Adipose tissue (tissue), 3 donors: Measurements from ENCODE around the gene ANKRD13D. TPM values are rescaled to one million over a fixed set of nuclear protein-coding genes. Genes with fewer than 3 reads are reported as not detected.

Source experiments
- H3K27ac ChIP-seq: one replicate; pipeline ENCODE4 v1.5.1; 2013; ENCODE audit warnings: low read depth, low read length
- WGBS, 3 donors: extraction: QIAGEN DNeasy Blood & Tissue Kit; methylation state at CpG; one replicate each; pipeline ENCODE4 v1.1.7; 2013; 5-methylcytosine and 5-hydroxymethylcytosine counted together
- polyA plus RNA-seq, 3 donors: library from polyadenylated mRNA; stranded (reverse); fragments of 200-250 nt; gene quantifications; one replicate each; pipeline ENCODE4 v1.2.3, GENCODE V29; 2013
- donor health status: healthy with polysubstance abuse.
- donor health status: Bipolar disorder and iron deficiency.
- donor health status: healthy.

The ANKRD13D gene
- polyA plus RNA-seq, 3 donors = 13.0 to 48.7 (median 23.5) TPM

DNA sequence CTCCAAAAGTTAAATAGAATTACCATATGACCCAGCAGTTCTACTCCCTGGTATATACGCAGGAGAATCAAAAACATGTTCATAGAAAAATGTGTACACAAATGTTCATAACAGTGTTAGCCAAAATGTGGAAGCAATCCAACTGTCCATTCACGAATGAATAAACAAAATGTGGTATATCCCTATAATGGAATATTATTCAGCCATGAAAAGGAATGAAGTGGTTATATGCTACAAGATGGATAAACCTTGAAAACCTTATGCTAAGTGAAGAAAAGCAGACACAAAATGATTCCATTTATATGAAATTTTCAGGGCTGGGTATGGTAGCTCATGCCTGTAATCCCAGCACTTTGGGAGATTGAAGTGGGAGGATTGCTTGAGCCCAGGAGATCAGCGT is 48.2 kb downstream of the ANKRD13D start:
- H3K27ac ChIP-seq = no peak overlapping the region
- 96 to 97% (median 96%) methylated on average over 3 of the region's 3 CpGs for WGBS, 3 donors

DNA sequence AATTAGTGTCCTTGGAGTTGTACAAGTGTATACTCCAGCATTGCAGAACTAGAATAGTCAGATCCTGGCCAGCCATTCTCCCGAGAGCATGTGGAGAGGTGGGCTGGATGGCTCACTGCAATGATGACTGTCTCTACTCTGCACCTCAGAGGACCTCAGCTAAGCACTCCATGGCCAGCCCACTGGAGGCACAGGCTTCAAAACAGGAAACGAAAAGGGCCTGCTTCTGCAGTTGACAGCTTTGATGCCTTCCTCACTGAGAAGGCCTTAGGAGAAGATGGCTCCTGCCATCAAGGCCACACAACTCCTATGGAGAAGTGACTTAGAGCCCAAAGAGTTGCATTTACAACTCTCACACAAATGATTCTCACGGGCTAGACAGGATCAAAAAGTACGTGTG is 55.2 kb downstream of the ANKRD13D start:
- H3K27ac ChIP-seq = no peak overlapping the region
- 73 to 90% (median 82%) methylated on average over 4 of the region's 4 CpGs for WGBS, 3 donors

DNA sequence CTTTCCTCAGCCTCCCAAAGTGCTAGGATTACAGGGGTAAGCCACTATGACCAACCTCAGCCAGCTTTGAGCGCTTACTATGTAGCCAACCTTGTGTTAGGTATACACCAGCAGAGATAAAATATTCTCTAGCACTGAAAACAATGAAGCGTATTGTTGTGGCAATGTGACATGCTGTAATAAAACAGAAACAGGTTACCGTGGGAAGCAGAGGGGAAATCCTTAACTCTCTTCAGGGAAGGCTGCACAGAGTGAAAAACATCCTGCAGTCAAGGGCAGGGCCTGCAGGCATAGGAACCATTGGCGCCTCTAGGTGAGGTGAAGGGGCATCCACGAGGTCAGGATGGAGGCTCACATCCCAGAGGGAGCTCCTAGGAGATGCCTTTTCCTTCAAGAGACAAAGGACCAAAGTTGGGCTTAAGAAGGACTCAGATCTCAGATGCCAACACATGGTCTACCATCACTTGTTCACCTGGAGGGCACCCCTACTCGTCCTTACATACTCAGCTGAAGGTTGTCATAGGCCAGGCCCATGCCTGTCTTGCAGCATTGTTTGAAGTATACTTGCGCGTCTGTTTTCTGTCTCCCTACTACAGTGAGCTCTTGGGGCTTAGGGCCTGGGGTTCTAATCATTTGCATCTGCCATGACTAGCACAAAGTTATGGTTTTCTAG is 56.3 kb downstream of the ANKRD13D start:
- 47 to 76% (median 64%) methylated on average over 8 of the region's 8 CpGs for WGBS, 3 donors
- no peak overlapping the region for H3K27ac ChIP-seq

DNA sequence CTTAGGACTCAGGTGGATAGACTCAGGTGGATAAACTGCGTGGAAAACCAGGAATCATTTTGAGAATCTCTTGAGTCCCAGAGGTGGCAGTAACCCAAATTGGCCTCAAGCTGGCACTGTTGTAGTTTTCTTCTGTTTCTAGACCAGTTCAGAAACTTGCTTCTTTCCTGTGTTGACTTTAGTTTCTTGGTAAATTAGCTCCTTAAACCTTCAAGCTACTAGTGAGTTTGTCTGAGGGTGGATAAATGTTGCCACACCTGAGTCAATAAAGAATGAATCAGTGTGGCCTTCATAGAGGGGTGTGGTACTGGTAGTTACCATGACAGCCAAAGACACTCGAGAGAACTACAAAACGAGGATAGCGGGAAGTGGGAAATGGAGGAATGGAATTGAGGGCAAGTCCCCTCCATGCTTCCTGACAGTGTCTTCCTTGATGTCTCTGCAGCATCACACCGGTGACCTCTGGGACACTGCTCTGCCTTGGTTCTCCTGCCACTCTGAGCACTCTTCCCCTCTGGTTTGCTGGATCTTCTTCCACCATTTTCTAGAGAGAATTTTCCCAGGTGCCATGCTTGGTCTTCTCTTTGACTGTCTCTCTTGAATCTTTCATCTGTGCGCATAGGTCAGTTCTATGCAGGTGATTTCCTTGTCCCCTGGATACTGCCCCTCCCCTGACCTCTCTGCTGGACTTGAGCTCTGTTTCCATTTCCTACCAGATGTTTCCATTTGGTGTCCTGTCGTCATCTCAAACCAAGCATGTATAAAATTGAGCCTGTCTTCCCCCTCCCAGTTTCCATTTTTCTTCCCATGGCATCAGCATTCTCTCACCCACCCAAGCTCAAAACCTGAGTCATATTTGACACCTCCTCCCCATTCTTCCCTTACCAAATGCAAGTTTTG is 57.1 kb downstream of the ANKRD13D start:
- WGBS, 3 donors = 45 to 66% (median 62%) methylated on average over 7 of the region's 7 CpGs
- no peak overlapping the region for H3K27ac ChIP-seq

DNA sequence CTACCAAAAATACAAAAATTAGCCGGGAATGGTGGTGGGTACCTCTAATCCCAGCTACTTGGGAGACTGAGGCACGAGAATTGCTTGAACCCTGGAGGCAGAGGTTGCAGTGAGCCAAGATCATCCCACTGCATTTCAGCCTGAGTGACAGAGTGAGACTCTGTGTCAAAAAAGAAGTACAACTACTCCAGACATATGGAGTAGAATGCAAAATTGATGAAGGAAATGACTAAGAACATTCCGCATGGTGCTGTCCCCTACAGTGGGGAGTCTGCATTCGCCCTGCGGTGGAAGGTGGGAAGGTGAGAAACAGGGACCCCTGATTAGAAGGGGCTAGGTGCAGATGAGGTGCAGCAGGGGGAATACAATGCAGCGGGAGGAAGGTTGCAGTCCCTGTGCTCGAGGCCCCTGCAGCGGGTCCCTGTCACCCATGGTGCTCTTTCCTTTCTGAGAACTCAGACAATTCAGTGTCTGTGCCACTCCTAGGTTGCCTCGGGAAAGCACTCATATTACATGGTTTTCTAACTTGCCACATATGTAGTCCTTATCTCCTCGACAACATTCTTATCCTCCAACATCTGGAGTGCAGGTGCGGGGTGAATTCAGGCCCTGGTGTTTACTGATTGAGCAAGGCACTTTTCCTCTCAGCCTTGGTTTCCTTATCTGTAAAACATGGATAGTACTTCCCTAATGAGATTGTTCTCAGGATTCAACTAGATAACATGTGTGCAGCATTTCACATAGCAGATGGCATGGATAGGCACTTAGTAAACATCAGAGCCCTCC is 59.1 kb downstream of the ANKRD13D start:
- no peak overlapping the region for H3K27ac ChIP-seq
- 75 to 81% (median 79%) methylated on average over 11 of the region's 11 CpGs for WGBS, 3 donors

DNA sequence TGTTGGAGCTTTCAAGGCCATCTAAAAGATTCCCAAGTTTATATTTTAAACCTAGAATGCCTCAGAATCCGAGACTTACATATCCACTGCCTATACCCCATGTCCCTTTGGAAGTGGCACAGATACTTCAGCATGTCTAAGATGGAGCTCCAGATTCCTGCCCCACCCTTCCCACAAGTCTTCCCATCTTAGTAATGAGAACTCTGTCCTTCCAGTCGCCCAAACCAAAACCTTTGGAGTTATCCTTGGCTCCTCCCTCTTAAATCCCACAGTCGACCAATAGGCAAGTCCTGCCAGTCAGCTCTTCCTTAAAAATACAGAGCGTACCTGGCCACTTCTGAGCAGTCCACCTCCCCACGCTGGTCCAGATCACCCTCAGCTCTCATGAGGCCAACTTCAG is 59.9 kb downstream of the ANKRD13D start:
- WGBS, 3 donors = 68 to 74% (median 71%) methylated on average over 5 of the region's 5 CpGs
- H3K27ac ChIP-seq = no peak overlapping the region

DNA sequence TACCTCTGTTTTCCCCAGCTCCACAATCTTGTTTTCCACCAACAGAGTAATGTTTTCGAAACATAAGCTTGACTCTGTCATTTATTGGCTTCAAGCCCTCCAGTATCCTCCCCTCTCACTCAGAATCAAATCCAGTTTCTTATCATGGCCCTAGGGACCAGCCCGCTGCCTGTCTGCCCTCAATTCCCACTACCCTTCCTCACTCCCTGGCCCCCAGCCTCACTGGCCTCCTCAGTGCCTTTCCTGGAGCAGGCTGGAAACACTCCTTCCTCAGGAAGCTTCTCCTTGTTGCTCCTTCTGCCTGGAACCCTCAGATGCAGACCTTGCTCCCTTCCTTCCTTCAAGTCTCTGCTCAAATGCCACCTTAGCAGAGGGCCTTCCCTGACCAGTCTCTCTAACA is 60.4 kb downstream of the ANKRD13D start:
- H3K27ac ChIP-seq = no peak overlapping the region

DNA sequence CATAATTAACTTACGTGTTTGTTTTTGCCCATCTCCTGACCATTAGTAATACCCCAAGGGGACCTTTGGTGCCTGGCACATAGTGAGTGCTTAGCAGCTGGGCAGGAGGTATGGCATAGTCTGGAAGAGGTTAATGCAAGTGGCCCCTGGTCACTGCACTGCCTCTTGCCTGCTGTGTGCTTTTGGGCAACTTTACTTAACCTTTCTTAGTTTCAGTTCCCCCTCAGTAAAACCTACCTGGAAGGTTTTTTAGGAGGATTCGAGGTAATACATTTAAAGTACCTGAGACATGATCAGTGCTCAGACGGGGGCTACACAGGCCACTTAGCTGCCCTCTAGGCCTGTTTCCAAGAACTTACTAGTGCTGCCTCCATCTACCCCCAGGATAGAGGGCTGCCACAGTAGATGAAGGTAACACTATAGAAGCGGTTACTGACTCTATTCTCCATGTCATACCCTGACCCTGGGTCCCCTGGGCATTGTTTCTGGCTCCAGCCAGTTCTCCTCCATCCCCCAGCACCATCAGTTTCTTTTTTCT is 60.9 kb downstream of the ANKRD13D start:
- no peak overlapping the region for H3K27ac ChIP-seq
- WGBS, 3 donors = 76 to 89% (median 89%) methylated on average over 4 of the region's 4 CpGs

More for the DNA sequence above, 60.4 kb downstream of the ANKRD13D start:
- 65 to 89% (median 67%) methylated on average over 2 of the region's 2 CpGs for WGBS, 3 donors

DNA sequence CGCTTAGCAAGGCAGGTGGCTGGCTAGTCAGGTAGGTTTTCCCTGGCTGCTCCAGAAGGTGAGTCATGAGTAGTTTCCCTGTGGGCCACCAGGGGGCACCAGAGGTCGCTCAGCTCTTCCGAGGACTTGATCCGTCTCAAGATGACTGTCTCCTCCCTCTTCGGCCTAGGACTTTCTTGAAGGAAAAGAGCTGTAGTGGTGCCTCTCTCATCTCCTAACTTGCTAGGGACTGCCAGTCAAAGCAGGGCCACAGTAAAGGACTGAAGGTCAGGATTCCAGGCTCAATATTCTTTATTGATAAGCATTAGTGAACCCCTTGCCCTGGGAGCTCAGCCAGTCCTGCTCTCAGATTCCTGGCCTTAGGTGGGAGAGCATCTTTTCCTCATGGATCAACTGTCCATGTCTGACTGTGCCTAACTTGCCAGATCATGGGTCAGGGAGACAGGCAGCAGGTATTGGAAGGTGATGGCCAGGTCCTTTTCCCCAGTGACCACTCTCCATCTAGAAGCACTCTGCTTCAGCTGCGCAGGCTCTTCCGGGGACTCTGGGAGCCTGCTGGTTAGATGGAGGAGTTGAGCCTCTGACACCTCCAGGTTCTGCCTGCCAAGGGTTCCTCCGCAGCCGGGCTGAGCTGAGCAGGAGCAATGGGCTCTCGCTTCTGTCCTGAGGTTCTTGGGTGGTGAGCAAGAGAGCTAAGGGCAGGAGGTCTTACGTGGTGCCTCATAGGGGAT is 62.3 kb downstream of the ANKRD13D start:
- peak overlapping the region; percentile 40 for H3K27ac ChIP-seq
- WGBS, 3 donors = 53 to 55% (median 54%) methylated on average over 11 of the region's 11 CpGs

Other genes starting within 250 kb of the ANKRD13D start
- 10 to 100 TPM; 16.0 to 26.5 (median 24.7) TPM for gene RHOD, start 232.5 kb upstream of the ANKRD13D start, polyA plus RNA-seq
- 10 to 100 TPM; 14.9 to 36.4 (median 34.0) TPM for gene KDM2A, start 170.0 kb upstream of the ANKRD13D start, polyA plus RNA-seq
- gene GRK2, start 22.8 kb upstream of the ANKRD13D start, polyA plus RNA-seq = 10 to 100 TPM; 26.8 to 70.1 (median 50.6) TPM
- 10 to 100 TPM; 12.3 to 14.8 (median 13.0) TPM for gene SSH3, start 14.2 kb downstream of the ANKRD13D start, polyA plus RNA-seq
- 100 to 1,000 TPM; 116 to 188 (median 169) TPM for gene POLD4, start 64.2 kb downstream of the ANKRD13D start, polyA plus RNA-seq
- 10 to 100 TPM in 1 of 3 donors, 1 to 10 TPM in 2; 2.7 to 17.4 (median 9.9) TPM for gene CLCF1, start 84.3 kb downstream of the ANKRD13D start, polyA plus RNA-seq
- 10 to 100 TPM in 2 of 3 donors, 1 to 10 TPM in 1; 9.8 to 15.3 (median 10.2) TPM for gene RAD9A, start 102.7 kb downstream of the ANKRD13D start, polyA plus RNA-seq
- 10 to 100 TPM; 82.3 to 97.8 (median 93.6) TPM for gene PPP1CA, start 112.6 kb downstream of the ANKRD13D start, polyA plus RNA-seq
- gene TBC1D10C, start 114.8 kb downstream of the ANKRD13D start, polyA plus RNA-seq = 1 to 10 TPM; 2.2 to 6.6 (median 2.4) TPM
- gene CARNS1, start 126.4 kb downstream of the ANKRD13D start, polyA plus RNA-seq = 1 to 10 TPM in 2 of 3 donors, under 1 TPM in 1; 0.32 to 2.6 (median 2.1) TPM
- gene RPS6KB2, start 139.2 kb downstream of the ANKRD13D start, polyA plus RNA-seq = 10 to 100 TPM; 32.7 to 39.5 (median 35.4) TPM
- 1 to 10 TPM; 2.9 to 8.0 (median 4.1) TPM for gene PTPRCAP, start 148.4 kb downstream of the ANKRD13D start, polyA plus RNA-seq
- 10 to 100 TPM; 60.3 to 79.0 (median 63.4) TPM for gene CORO1B, start 154.2 kb downstream of the ANKRD13D start, polyA plus RNA-seq
- gene GPR152, start 163.4 kb downstream of the ANKRD13D start, polyA plus RNA-seq = not detected
- gene CABP4, start 166.1 kb downstream of the ANKRD13D start, polyA plus RNA-seq = 1 to 10 TPM in 2 of 3 donors, under 1 TPM in 1; 0.28 to 8.4 (median 1.5) TPM
- 100 to 1,000 TPM in 2 of 3 donors, 10 to 100 TPM in 1; 42.6 to 117 (median 104) TPM for gene TMEM134, start 179.9 kb downstream of the ANKRD13D start, polyA plus RNA-seq
- 10 to 100 TPM; 52.0 to 93.9 (median 58.1) TPM for gene AIP, start 193.7 kb downstream of the ANKRD13D start, polyA plus RNA-seq
- gene PITPNM1, start 216.1 kb downstream of the ANKRD13D start, polyA plus RNA-seq = 10 to 100 TPM; 11.5 to 22.8 (median 11.7) TPM
- gene CDK2AP2, start 218.9 kb downstream of the ANKRD13D start, polyA plus RNA-seq = 10 to 100 TPM; 64.4 to 78.2 (median 64.5) TPM
- not detected for gene CABP2, start 234.1 kb downstream of the ANKRD13D start, polyA plus RNA-seq